Activated T-cell treated with anti-CD3 and anti-CD28 coated beads, Interleukin-2, amount 50 U/mL, for 4 hours (primary cell): ENCODE measurements around the gene DHX29. TPM values are rescaled to one million over a fixed set of nuclear protein-coding genes. Genes with fewer than 3 reads are reported as not detected.

Source experiments
- ATAC-seq, 2 donors: fragments of 200-7000 bp; cut with Tn5 transposase; one replicate each; pipeline ENCODE4 v1.10.0; 2021
- DNase-seq: peaks from one replicate; pipeline ENCODE4 v3.0.0-alpha.2; 2020
- H3K27me3 Mint-ChIP-seq: one replicate; pipeline ENCODE4 v1.8.0; 2021; ENCODE audit warnings: low read depth, mixed read lengths
- H3K36me3 Mint-ChIP-seq: one replicate; pipeline ENCODE4 v1.8.0; 2022; ENCODE audit warnings: mixed read lengths; ENCODE audit not compliant: insufficient read depth
- H3K4me1 Mint-ChIP-seq: one replicate; pipeline ENCODE4 v1.8.0; 2021; ENCODE audit warnings: low read depth, mixed read lengths
- H3K4me3 Mint-ChIP-seq: one replicate; pipeline ENCODE4 v1.8.0; 2021; ENCODE audit warnings: mild to moderate bottlenecking, moderate library complexity, mixed read lengths
- H3K9me3 Mint-ChIP-seq: one replicate; pipeline ENCODE4 v1.8.0; 2021; ENCODE audit warnings: mixed read lengths
- total RNA-seq, 3 donors: library from RNA; stranded (reverse); gene quantifications; one replicate each; pipeline ENCODE4 v1.2.1, GENCODE V29; 2021

DHX29 gene
- total RNA-seq, 3 donors from 2014 or later, result 22.3 to 23.1 (median 22.5) TPM

- Mint-ChIP-seq H3K4me3 (peak overlapping the region; percentile 58), H3K9me3 (no peaks in the 10 kb centered on the region), H3K36me3 (no peaks in the 10 kb centered on the region), H3K27me3 (peaks cover 72% of the 10 kb centered on the region), H3K4me1 (peaks cover 29% of the 10 kb centered on the region)
- DNase-seq, result no peak
- peak; percentile 39 to 47 for ATAC-seq
These were observed 86.9 kb downstream of the DHX29 start for GRCh38 chr5:55220433-55221185.

GRCh38 chr5:55219770-55220169 lies 87.7 kb downstream of the DHX29 start:
- DNase-seq, result no peak
- peaks cover 68% of the 10 kb centered on the region for H3K27me3 Mint-ChIP-seq
- H3K36me3 Mint-ChIP-seq, result no peaks in the 10 kb centered on the region
- ATAC-seq, result no peak
- H3K4me3 Mint-ChIP-seq, result no peak overlapping the region
- H3K9me3 Mint-ChIP-seq, result no peaks in the 10 kb centered on the region
- H3K4me1 Mint-ChIP-seq, result peaks cover 29% of the 10 kb centered on the region

- Mint-ChIP-seq H3K36me3 (no peaks in the 10 kb centered on the region), H3K27me3 (peaks cover 60% of the 10 kb centered on the region)
- no peak for ATAC-seq
These were observed 88.5 kb downstream of the DHX29 start for GRCh38 chr5:55218967-55219366.

GRCh38 chr5:55211184-55211874 lies 96.2 kb downstream of the DHX29 start:
- DNase-seq (no peak), ATAC-seq (no peak)
- Mint-ChIP-seq H3K4me3 (no peak overlapping the region), H3K27me3 (peaks cover 15% of the 10 kb centered on the region), H3K9me3 (no peaks in the 10 kb centered on the region), H3K36me3 (no peaks in the 10 kb centered on the region), H3K4me1 (no peaks in the 10 kb centered on the region)

More at GRCh38 chr5:55218967-55219366, 88.5 kb downstream of the DHX29 start:
- no peak overlapping the region for H3K4me3 Mint-ChIP-seq
- H3K4me1 Mint-ChIP-seq, result peaks cover 29% of the 10 kb centered on the region
- H3K9me3 Mint-ChIP-seq, result no peaks in the 10 kb centered on the region
- no peak for DNase-seq

Other genes starting within 250 kb of the DHX29 start
- 10 to 100 TPM in 1 of 3 donors, 1 to 10 TPM in 2; 5.6 to 14.4 (median 7.7) TPM for gene GZMA, start 205.0 kb downstream of the DHX29 start, total RNA-seq
- gene GPX8, start 147.5 kb downstream of the DHX29 start, total RNA-seq, result under 1 TPM; 0.08 to 0.40 (median 0.16) TPM
- gene CDC20B, start 134.5 kb downstream of the DHX29 start, total RNA-seq, result under 1 TPM in 2 of 3 donors, not detected in 1; 0.11 to 0.16 TPM
- gene MCIDAS, start 80.4 kb downstream of the DHX29 start, total RNA-seq, result not detected
- gene CCNO, start 74.1 kb downstream of the DHX29 start, total RNA-seq, result not detected
- gene MTREX, start 295 bp upstream of the DHX29 start, total RNA-seq, result 100 to 1,000 TPM; 115 to 121 (median 117) TPM
- 10 to 100 TPM in 2 of 3 donors, 1 to 10 TPM in 1; 9.3 to 17.1 (median 14.6) TPM for gene PLPP1, start 227.3 kb upstream of the DHX29 start, total RNA-seq